Endothelial cell of umbilical vein (primary cell): Measurements from ENCODE around the gene GULP1. TPM values are rescaled to one million over a fixed set of nuclear protein-coding genes. Genes with fewer than 3 reads are reported as not detected.

Experiments
- BruUV-seq: library from RNA; stranded (reverse); fragments of 400-500 nt; replicated peaks from 2 replicates; lab custom pipeline; 2021; lab: Mats Ljungman, UMichigan
- CTCF ChIA-PET: fragments of 300-600, 350-600 bp; sonication (Branson Sonifier 250); formaldehyde crosslinking; loops from one replicate; lab custom pipeline; 2021; ENCODE audit warnings: antibody characterized with exemption, inconsistent platforms; lab: Charles Lee
- POLR2A ChIA-PET: fragments of 300-600, 350-600 bp; sonication (Branson Sonifier 250); formaldehyde crosslinking; loops from one replicate; lab custom pipeline; 2021; ENCODE audit warnings: antibody characterized with exemption, inconsistent platforms; lab: Charles Lee
- DNase-seq: peaks from one replicate; pipeline ENCODE4 v3.0.0-alpha.2; 2011; ENCODE audit warnings: low read depth, low spot score
- FAIRE-seq: peaks from 2 replicates; lab custom pipeline; 2011; peaks lifted over from hg19 to GRCh38; lab: Jason Lieb, UNC
- H2AFZ ChIP-seq: 2 replicates; pipeline ENCODE4 v1.6.0; 2012; ENCODE audit warnings: low read depth, low read length, control low read depth, inconsistent platforms
- H3K27ac ChIP-seq: 2 replicates; pipeline ENCODE4 v1.5.1; 2011; ENCODE audit warnings: low read depth, mild to moderate bottlenecking, control low read depth, low read length, moderate library complexity; ENCODE audit not compliant: insufficient read depth
- H3K27me3 ChIP-seq, 2 experiments: 2 replicates each; pipeline versions ENCODE4 v1.6.0 to v1.6.1; 2011; ENCODE audit warnings: low read length in 2 of 2, mixed read lengths in 1 of 2; ENCODE audit not compliant: control insufficient read depth in 2 of 2, insufficient read depth in 2 of 2
- H3K36me3 ChIP-seq, 2 experiments: 2 replicates in 1 of 2; 3 replicates in 1 of 2; pipeline ENCODE4 v1.5.1; 2011; ENCODE audit warnings: low read length in 2 of 2, mild to moderate bottlenecking in 1 of 2, moderate library complexity in 1 of 2; ENCODE audit not compliant: control insufficient read depth in 2 of 2, insufficient read depth in 2 of 2; ENCODE audit errors: extremely low read depth in 1 of 2
- H3K4me1 ChIP-seq: 3 replicates; pipeline ENCODE4 v1.5.1; 2011; ENCODE audit warnings: mild to moderate bottlenecking, low read length; ENCODE audit not compliant: control insufficient read depth, insufficient read depth; ENCODE audit errors: extremely low read depth
- H3K4me2 ChIP-seq: 2 replicates; pipeline ENCODE4 v1.6.1; 2011; ENCODE audit warnings: low read length, control low read depth, mixed read lengths; ENCODE audit not compliant: insufficient read depth
- H3K4me3 ChIP-seq, 3 experiments: fragments of 200-600 bp in 1 of 3; sonication (generic), shearing (Covaris generic) in 1 of 3; replicated peaks in 1 of 3; 2 replicates each; pipeline ENCODE4 v1.5.1; 2011 to 2016; ENCODE audit warnings: control low read depth in 3 of 3, low read length in 3 of 3, mild to moderate bottlenecking in 2 of 3, inconsistent platforms in 1 of 3, low read depth in 1 of 3, moderate library complexity in 1 of 3; ENCODE audit not compliant: insufficient read depth in 1 of 3
- H3K79me2 ChIP-seq: 2 replicates; pipeline ENCODE4 v1.6.0; 2012; ENCODE audit warnings: low read length, inconsistent platforms; ENCODE audit not compliant: control insufficient read depth, insufficient read depth
- H3K9ac ChIP-seq: replicated peaks from 2 replicates; pipeline ENCODE3; 2011; ENCODE audit warnings: low read length, control low read depth; ENCODE audit not compliant: insufficient read depth; ENCODE audit errors: extremely low read depth
- H3K9me1 ChIP-seq: replicated peaks from 3 replicates; pipeline ENCODE4 v1.6.0; 2011; ENCODE audit warnings: mild to moderate bottlenecking, low read length; ENCODE audit not compliant: control insufficient read depth, insufficient read depth; ENCODE audit errors: extremely low read depth
- H3K9me3 ChIP-seq: replicated peaks from 2 replicates; pipeline ENCODE4 v1.5.1; 2012; ENCODE audit warnings: low read length, inconsistent platforms; ENCODE audit not compliant: control insufficient read depth, insufficient read depth
- H4K20me1 ChIP-seq: replicated peaks from 2 replicates; pipeline ENCODE3; 2011; ENCODE audit warnings: mild to moderate bottlenecking, low read length; ENCODE audit not compliant: control insufficient read depth, insufficient read depth; ENCODE audit errors: extremely low read depth
- CTCF ChIP-seq, 2 donors: IDR thresholded peaks; 1 replicate in 1 of 2; 2 replicates in 1 of 2; pipeline ENCODE4 v1.5.1; 2011; ENCODE audit warnings: low read length in 2 of 2, mild to moderate bottlenecking in 2 of 2, moderate library complexity in 2 of 2, control low read depth in 1 of 2, inconsistent platforms in 1 of 2, low read depth in 1 of 2; ENCODE audit not compliant: insufficient read depth in 1 of 2; ENCODE audit errors: extremely low read depth in 1 of 2
- EZH2 ChIP-seq: IDR thresholded peaks from 2 replicates; pipeline ENCODE4 v1.6.1; 2012; ENCODE audit warnings: borderline replicate concordance, low read depth, mild to moderate bottlenecking, moderate library complexity, low read length, inconsistent platforms; ENCODE audit not compliant: severe bottlenecking
- FOS ChIP-seq: IDR thresholded peaks from 2 replicates; pipeline ENCODE4 v1.6.1; 2011; ENCODE audit warnings: mild to moderate bottlenecking, low read length, moderate library complexity, borderline replicate concordance; ENCODE audit not compliant: insufficient read depth
- GATA2 ChIP-seq: IDR thresholded peaks from 2 replicates; pipeline ENCODE4 v1.7.0; 2011; ENCODE audit warnings: low read depth, mild to moderate bottlenecking, moderate library complexity, mixed read lengths, low read length; ENCODE audit not compliant: insufficient read length, insufficient read depth
- JUN ChIP-seq: IDR thresholded peaks from 2 replicates; pipeline ENCODE4 v1.6.1; 2011; ENCODE audit warnings: borderline replicate concordance, low read depth; ENCODE audit not compliant: insufficient read length, insufficient read depth
- MYC ChIP-seq: IDR thresholded peaks from one replicate; pipeline ENCODE4 v1.6.1; 2011; ENCODE audit warnings: mild to moderate bottlenecking, low read depth, low read length
- POLR2A ChIP-seq: IDR thresholded peaks from 2 replicates; pipeline ENCODE4 v1.6.1; 2012; ENCODE audit warnings: low read depth, mild to moderate bottlenecking, control low read depth, low read length
- POLR2AphosphoS5 ChIP-seq: IDR thresholded peaks from 2 replicates; pipeline ENCODE4 v1.6.1; 2012; ENCODE audit warnings: low read depth, mild to moderate bottlenecking, control low read depth, low read length, moderate library complexity; ENCODE audit not compliant: insufficient read depth
- dilution Hi-C: fragments of 300-500 bp; cut with MboI; formaldehyde crosslinking; loops from one replicate; pipeline ENCODE4 v1.15.0; 2019; ENCODE audit warnings: low sequenced_read_pairs; ENCODE audit not compliant: extremely low pct_ligation_motif_present
- intact Hi-C: fragments of 100-400 bp; cut with micrococcal nuclease; formaldehyde crosslinking; loops from one replicate; pipeline ENCODE4 v1.10.0; 2022
- polyA plus RNA-seq, 4 experiments: library from polyadenylated mRNA; depleted of rRNA in 3 of 4; stranded (reverse) in 3 of 4; unstranded in 1 of 4; fragments of >200 nt; gene quantifications; 2 replicates each; pipeline versions ENCODE4 v1.2.1 to v1.2.3, GENCODE V29; 2011 to 2012; ENCODE audit warnings: missing spikeins in 1 of 4
- total RNA-seq: library from RNA; stranded (reverse); gene quantifications from 2 replicates; pipeline ENCODE4 v1.2.3, GENCODE V29; 2021
- TF ChIP-seq, protein P1 (sequence below): IDR thresholded peaks from 2 replicates; pipeline ENCODE4 v1.6.1; 2011; ENCODE audit not compliant: insufficient read depth, insufficient read length

Gene GULP1
- total and polyA plus RNA-seq, 2 donors (not counting 3 experiments of a cell fraction or from before 2014, with no cell fraction given), result 24.4 to 53.8 TPM

GRCh38 chr2:188478724-188479123 lies 187.1 kb downstream of the GULP1 start:
- H3K4me1 ChIP-seq, result peaks cover 4% of the 10 kb centered on the region
- dilution Hi-C loops, result no loop called here
- H3K9me1 ChIP-seq, result no peaks in the 10 kb centered on the region
- ChIA-PET CTCF (no interaction called here), POLR2A (no interaction called here)
- H3K9ac ChIP-seq, result no peak overlapping the region
- no peak overlapping the region for H2AFZ ChIP-seq
- no peak overlapping the region for H3K27ac ChIP-seq
- peaks cover 0 to 4% of the 10 kb centered on the region in 2 experiments for H3K36me3 ChIP-seq
- intact Hi-C loops, result loop anchor here (2.0 kb wide), 1 partner anchor 68 kb away; no protein-coding TSS in a partner anchor
- H4K20me1 ChIP-seq, result no peaks in the 10 kb centered on the region
- TF ChIP-seq FOS (peak; percentile 4), EZH2 (no peak)
- no peak overlapping the region for H3K4me2 ChIP-seq
- no peaks in the 10 kb centered on the region for H3K9me3 ChIP-seq
- no peak overlapping the region for H3K4me3 ChIP-seq
- H3K27me3 ChIP-seq, result no peaks in the 10 kb centered on the region
- no peak for FAIRE-seq
- peak; percentile 10 for DNase-seq
- H3K79me2 ChIP-seq, result no peaks in the 10 kb centered on the region
- no TSS peak for BruUV-seq

DNA sequence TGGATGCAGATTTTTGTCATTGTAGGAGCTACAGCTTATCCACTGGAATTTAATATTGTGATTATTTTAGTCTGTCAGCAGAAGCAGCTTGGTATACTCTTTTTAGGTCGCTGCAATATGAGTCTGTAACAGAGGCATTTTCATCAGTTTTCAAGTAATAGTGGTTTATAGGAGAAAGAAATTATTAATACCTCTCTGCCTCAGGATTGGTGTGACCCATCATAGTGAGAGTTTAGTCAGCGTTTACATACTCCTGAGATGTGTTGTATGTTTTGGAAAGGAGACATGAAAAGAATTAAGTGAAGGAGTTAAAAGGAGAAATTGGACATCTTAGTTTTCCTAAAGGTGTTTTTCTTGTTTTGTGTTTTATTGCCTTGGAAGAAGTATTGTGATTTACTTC lies 189.8 kb downstream of the GULP1 start:
- H3K27ac ChIP-seq, result no peak overlapping the region
- peaks cover 0 to 4% of the 10 kb centered on the region in 2 experiments for H3K36me3 ChIP-seq
- no peak overlapping the region for H3K4me2 ChIP-seq
- BruUV-seq, result no TSS peak
- TF ChIP-seq POLR2AphosphoS5, result no peak
- no peak for TF ChIP-seq GATA2
- TF ChIP-seq POLR2A, result no peak
- no peak for TF ChIP-seq FOS
- TF ChIP-seq CTCF (IDR thresholded peaks at IDR 0.05; ENCODE audit: extremely low read depth in 1 of 2, insufficient read depth in 1 of 2, low read depth in 1 of 2, low read length in 2 of 2), result no peak
- no peak for TF ChIP-seq JUN
- no peak for TF ChIP-seq EZH2
- TF ChIP-seq MYC, result no peak
- TF ChIP-seq, protein P1, sequence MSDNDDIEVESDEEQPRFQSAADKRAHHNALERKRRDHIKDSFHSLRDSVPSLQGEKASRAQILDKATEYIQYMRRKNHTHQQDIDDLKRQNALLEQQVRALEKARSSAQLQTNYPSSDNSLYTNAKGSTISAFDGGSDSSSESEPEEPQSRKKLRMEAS, result no peak
- no peak overlapping the region for H3K4me3 ChIP-seq
- CTCF ChIA-PET, result no interaction called here
- H3K4me1 ChIP-seq, result no peaks in the 10 kb centered on the region
- POLR2A ChIA-PET, result no interaction called here
- DNase-seq (no peak), FAIRE-seq (no peak)
- no peaks in the 10 kb centered on the region for H3K9me1 ChIP-seq
- intact Hi-C loops, result no loop called here
- no peaks in the 10 kb centered on the region for H3K79me2 ChIP-seq
- no peak overlapping the region for H3K9ac ChIP-seq
- no peak overlapping the region for H2AFZ ChIP-seq
- H3K9me3 ChIP-seq, result no peaks in the 10 kb centered on the region
- dilution Hi-C loops, result no loop called here
- no peaks in the 10 kb centered on the region for H4K20me1 ChIP-seq
- no peaks in the 10 kb centered on the region for H3K27me3 ChIP-seq
